GM18909 (cell line): ENCODE data around the gene BMP2K.
A peak's percentile ranks its signal among the peaks of the same experiment; 100 is the strongest.

ENCODE experiments used
- ATAC-seq: cut with Tn5 transposase; IDR thresholded peaks from one replicate; pipeline ENCODE4 v1.9.1; 2021; ENCODE audit warnings: mild to moderate bottlenecking; ENCODE audit not compliant: unreplicated experiment, poor library complexity

BMP2K gene

DNA sequence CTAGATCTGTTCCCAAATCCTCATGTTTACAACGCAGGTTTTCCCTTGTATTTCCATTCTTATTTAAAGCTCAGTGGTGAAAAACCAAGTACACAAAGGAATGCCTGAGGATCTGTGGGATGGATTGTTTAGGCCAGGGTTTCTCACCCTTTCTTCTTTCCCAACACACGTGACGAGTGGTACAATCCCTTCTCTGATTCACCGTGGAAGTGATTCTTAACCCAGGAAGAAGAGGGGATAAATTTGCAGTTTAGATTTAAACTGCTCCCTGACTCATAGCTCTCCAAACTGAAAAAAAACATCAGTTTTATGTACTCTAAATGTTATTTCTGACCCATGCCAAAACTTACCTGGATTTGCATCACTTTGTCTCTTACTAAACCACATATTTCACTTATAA is 146.1 kb downstream of the BMP2K start:
- no peak for ATAC-seq

- ATAC-seq: no peak
Measured at GRCh38 chr4:78923464-78924312, 147.5 kb downstream of the BMP2K start.

DNA sequence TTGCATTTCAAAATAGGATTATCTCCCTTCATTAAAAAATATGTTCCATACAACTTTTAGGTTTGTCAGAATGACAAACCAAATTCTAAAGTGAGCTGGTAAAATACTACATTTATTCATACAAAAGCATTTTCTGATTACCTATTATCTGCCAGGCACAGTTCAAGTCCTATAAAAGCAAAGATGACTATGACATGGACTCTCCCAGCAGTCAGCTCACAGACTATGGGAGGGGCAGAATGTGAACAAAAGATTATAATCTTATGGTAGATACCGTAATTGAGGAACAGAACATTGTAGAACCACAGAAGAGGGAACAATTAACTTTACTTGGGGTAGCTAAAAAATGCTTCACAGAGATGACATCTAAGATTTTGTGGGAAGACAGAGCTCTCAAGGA is 150.7 kb downstream of the BMP2K start:
- no peak for ATAC-seq

DNA sequence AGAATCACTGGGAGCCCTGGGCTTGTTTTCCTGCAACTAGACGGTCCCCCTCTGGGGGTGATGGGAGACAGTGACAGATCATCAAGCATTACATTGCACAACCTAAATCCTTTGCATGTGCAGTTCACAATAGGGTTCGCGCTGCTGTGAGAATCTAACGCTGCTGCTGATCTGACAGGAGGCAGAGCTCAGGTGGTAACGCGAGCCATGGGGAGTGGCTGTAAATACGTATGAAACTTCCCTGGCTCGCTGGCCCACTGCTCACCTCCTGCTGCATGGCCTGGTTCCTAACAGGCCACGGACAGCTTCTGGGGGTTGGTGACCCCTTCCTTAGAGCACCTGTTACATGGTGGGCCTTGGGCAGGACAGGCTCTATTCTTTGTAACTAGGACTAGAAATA is 152.7 kb downstream of the BMP2K start:
- no peak for ATAC-seq

GRCh38 chr4:78930016-78930629 is 154.0 kb downstream of the BMP2K start:
- no peak for ATAC-seq

- ATAC-seq: no peak
Measured at GRCh38 chr4:78936989-78937388, 160.8 kb downstream of the BMP2K start.

GRCh38 chr4:78937837-78938236 is 161.7 kb downstream of the BMP2K start:
- ATAC-seq: no peak

GRCh38 chr4:78938474-78938867 is 162.3 kb downstream of the BMP2K start:
- ATAC-seq: no peak

DNA sequence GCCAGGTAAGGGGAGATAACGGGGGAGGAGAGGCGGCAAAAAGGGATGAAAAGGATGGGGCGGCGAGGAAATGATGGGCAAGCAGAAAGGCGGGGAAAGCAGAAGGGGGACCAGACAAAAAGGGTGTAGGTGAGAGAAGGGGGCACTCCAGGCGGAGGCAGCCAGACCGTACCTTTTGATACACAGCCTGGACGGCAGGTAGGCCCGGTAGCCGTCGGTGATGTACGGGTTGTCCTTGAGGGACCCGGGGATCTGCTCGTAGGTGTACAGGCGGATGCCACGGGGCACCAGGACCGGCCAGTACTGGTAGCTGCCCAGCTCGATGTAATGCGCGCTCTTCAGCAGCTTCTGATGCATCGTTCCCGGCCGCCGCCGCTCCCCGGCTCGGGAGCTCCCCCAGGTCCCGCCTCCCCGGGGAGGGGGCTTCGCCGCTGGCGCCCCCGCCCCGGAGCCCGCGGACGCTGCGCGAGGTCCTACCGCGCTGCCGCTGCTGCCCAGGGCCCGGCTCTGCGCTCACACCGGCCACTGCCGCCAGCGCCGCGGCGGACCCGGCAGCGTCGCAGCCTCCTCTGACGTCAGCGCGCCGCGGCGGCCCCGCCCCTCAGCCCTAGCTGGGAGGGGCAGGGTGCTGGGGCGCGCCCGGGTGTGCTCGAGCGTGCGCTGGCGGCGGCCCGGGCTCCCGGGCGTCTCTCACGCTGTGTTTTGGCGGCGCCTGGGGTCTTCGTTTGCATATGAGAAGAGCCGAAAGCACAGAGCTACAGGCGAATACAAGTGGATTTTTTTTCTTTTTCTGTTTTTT is 162.9 kb downstream of the BMP2K start, which contains the start of gene PAQR3:
Gene PAQR3 (minus strand): TSS at position 571 of the 799 bp plus-strand sequence. CDS start 214 bp downstream, at position 357.
- ATAC-seq: peak; percentile 99

GRCh38 chr4:78939667-78940008 is 163.5 kb downstream of the BMP2K start:
- peak; percentile 23 for ATAC-seq

- no peak for ATAC-seq
Measured at GRCh38 chr4:78940752-78941151, 164.6 kb downstream of the BMP2K start.

DNA sequence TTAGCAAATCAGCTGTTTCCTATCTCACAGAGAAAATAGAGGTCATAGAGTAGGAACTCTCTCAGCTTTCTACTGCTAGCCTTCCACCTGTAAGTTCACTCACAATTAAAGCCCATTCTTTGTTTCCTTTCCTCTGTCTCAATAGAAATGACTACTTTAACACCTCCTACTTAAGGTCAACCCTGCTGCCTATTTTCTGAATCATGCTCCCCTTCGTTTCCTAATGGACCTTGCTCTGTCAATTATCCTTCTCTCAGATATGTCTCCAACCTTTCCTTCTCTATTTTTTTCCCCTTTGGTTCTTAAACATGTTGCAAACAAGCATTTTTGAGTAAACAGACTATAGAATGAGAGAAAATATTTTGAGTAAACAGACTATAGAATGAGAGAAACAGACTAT is 168.2 kb downstream of the BMP2K start:
- ATAC-seq: no peak

DNA sequence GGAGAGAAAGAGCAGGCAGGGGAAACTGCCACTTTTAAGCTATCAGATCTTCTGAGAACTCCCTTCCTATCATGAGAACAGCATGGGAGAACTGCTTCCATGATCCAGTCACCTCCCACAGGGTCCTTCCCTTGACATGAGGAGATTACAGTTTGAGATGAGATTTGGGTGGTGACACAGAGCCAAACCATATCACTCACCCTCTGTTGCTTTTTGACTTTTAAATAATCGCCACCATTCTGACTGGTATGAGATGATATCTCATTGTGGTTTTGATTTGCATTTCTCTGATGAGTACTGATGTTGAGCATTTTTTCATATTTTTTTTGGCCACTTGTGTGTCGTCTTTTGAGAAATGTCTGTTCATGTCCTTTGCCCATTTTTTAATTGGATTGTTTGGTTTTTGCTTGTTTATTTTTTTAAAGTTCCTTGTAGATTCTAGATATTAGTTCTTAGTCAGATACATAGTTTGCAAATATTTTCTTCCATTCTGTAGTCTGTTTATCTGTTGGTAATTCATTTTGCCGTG is 169.6 kb downstream of the BMP2K start:
- ATAC-seq: no peak

DNA sequence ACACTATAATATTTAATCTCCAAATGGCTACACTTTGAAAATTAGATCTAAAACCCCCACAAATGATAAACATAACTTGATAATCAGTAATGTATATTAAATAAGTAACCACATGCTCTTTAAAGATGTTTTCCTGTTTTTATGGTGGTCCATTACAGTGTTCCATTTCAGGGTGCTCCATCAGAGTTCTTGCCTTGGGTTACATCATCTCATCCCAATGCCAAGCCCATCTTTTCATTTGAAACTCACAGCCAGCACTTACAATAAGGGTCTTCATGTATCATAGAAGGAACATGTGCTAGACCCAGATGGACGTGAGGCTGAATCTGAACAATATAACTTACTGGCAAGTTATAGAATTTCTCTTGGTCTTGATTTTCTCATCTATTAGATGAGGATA is 173.6 kb downstream of the BMP2K start:
- ATAC-seq: no peak

- ATAC-seq: peak; percentile 71
Measured at GRCh38 chr4:78951862-78952472, 175.8 kb downstream of the BMP2K start.

DNA sequence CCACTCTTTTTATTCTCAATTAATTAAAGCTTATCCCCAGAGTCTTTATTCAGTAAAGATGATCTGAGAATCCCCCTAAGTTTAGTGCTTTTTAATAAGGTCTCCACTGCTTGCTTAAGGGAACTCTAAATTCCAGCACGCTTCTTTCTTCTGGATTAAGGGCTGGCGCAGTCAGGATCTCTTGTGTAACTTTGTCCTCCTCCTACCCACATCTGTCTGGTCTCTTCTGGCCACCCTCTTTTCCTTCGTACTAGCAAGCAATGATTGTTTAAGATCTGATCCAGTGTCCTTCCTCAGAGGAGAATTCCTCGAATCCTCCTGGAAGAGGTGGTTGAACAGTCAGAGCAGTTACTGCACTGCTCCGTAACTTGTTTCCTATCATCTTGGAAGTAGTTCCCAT is 177.1 kb downstream of the BMP2K start:
- no peak for ATAC-seq

GRCh38 chr4:78953769-78954666 is 177.9 kb downstream of the BMP2K start:
- peak; percentile 57 for ATAC-seq

- ATAC-seq: no peak
Measured at GRCh38 chr4:78956975-78957374, 180.8 kb downstream of the BMP2K start.

- ATAC-seq: no peak
Measured at GRCh38 chr4:78960926-78961325, 184.8 kb downstream of the BMP2K start.
